ENCODE measurements around the gene DUSP6.

The DUSP6 gene

GRCh38 chr12:89366676-89367364, 14.5 kb upstream of the DUSP6 start:
- no peak for TF ChIP-seq CTCF (IDR thresholded peaks at IDR 0.05; ENCODE audit: borderline replicate concordance, control extremely low read depth, extremely low read depth, insufficient read depth, missing control alignments)
- no peak for DNase-seq (ENCODE audit: low spot score)
- in situ Hi-C loops (cut with MboI; ENCODE audit: low sequenced_read_pairs, unreplicated experiment), result no loop called here

GRCh38 chr12:89364631-89365030, 12.3 kb upstream of the DUSP6 start:
- in situ Hi-C loops (cut with MboI; ENCODE audit: low sequenced_read_pairs, unreplicated experiment), result no loop called here
- no peak for TF ChIP-seq CTCF (IDR thresholded peaks at IDR 0.05; ENCODE audit: borderline replicate concordance, control extremely low read depth, extremely low read depth, insufficient read depth, missing control alignments)
- no peak for DNase-seq (ENCODE audit: low spot score)

GRCh38 chr12:89364058-89364457, 11.8 kb upstream of the DUSP6 start:
- DNase-seq (ENCODE audit: low spot score), result no peak
- in situ Hi-C loops (cut with MboI; ENCODE audit: low sequenced_read_pairs, unreplicated experiment), result no loop called here
- TF ChIP-seq CTCF (IDR thresholded peaks at IDR 0.05; ENCODE audit: borderline replicate concordance, control extremely low read depth, extremely low read depth, insufficient read depth, missing control alignments), result no peak

GRCh38 chr12:89363582-89363981, 11.3 kb upstream of the DUSP6 start:
- in situ Hi-C loops (cut with MboI; ENCODE audit: low sequenced_read_pairs, unreplicated experiment), result no loop called here
- DNase-seq (ENCODE audit: low spot score), result no peak
- no peak for TF ChIP-seq CTCF (IDR thresholded peaks at IDR 0.05; ENCODE audit: borderline replicate concordance, control extremely low read depth, extremely low read depth, insufficient read depth, missing control alignments)

- TF ChIP-seq CTCF (IDR thresholded peaks at IDR 0.05; ENCODE audit: borderline replicate concordance, control extremely low read depth, extremely low read depth, insufficient read depth, missing control alignments), result no peak
- DNase-seq (ENCODE audit: low spot score), result no peak
- in situ Hi-C loops (cut with MboI; ENCODE audit: low sequenced_read_pairs, unreplicated experiment), result no loop called here
Measured at GRCh38 chr12:89363084-89363483, 10.8 kb upstream of the DUSP6 start.

- no peak for DNase-seq (ENCODE audit: low spot score)
- no peak for TF ChIP-seq CTCF (IDR thresholded peaks at IDR 0.05; ENCODE audit: borderline replicate concordance, control extremely low read depth, extremely low read depth, insufficient read depth, missing control alignments)
- in situ Hi-C loops (cut with MboI; ENCODE audit: low sequenced_read_pairs, unreplicated experiment), result no loop called here
Measured at GRCh38 chr12:89359615-89360014, 7.3 kb upstream of the DUSP6 start.

All from GM13976 (cell line).